DND-41 (cell line): Measurements from ENCODE around the gene MAP1A.
"Not testable (repeated sequence)": the region's sequence is repeated elsewhere in the genome, so short reads cannot be mapped to it uniquely, and the experiment has no call there.

Experiments
- ATAC-seq: fragments of 200-7000 bp; cut with Tn5 transposase; 3 replicates; pipeline ENCODE4 v1.9.1; 2021; ENCODE audit warnings: low read depth; ENCODE audit not compliant: insufficient read depth
- DNase-seq: peaks from one replicate; pipeline ENCODE4 v3.0.0-alpha.2; 2020
- H2AFZ ChIP-seq: 2 replicates; pipeline ENCODE4 v1.6.0; 2012; ENCODE audit warnings: low read depth, low read length
- H3K27ac ChIP-seq: 2 replicates; pipeline ENCODE4 v1.5.1; 2012; ENCODE audit warnings: low read length, inconsistent platforms
- H3K27me3 ChIP-seq: fragments of 200-600 bp; sonication (generic); 2 replicates; pipeline ENCODE4 v1.6.0; 2012; ENCODE audit warnings: low read length, mild to moderate bottlenecking, inconsistent platforms; ENCODE audit not compliant: insufficient read depth, poor library complexity
- H3K36me3 ChIP-seq: 2 replicates; pipeline ENCODE4 v1.5.1; 2012; ENCODE audit warnings: low read length, inconsistent platforms; ENCODE audit not compliant: insufficient read depth
- H3K4me1 ChIP-seq: 2 replicates; pipeline ENCODE4 v1.5.1; 2012; ENCODE audit warnings: mild to moderate bottlenecking, low read length; ENCODE audit not compliant: insufficient read depth
- H3K4me2 ChIP-seq: 2 replicates; pipeline ENCODE4 v1.6.0; 2012; ENCODE audit warnings: mild to moderate bottlenecking, moderate library complexity, low read length, inconsistent platforms; ENCODE audit not compliant: insufficient read depth
- H3K4me3 ChIP-seq, 2 experiments: fragments of 200-600 bp in 1 of 2; shearing (Covaris generic) in 1 of 2; 2 replicates each; pipeline ENCODE4 v1.5.1; 2012 to 2016; ENCODE audit warnings: inconsistent platforms in 2 of 2, low read length in 2 of 2, mild to moderate bottlenecking in 2 of 2, low read depth in 1 of 2, moderate library complexity in 1 of 2
- H3K79me2 ChIP-seq: 2 replicates; pipeline ENCODE4 v1.6.0; 2012; ENCODE audit warnings: low read length, inconsistent platforms; ENCODE audit not compliant: insufficient read depth
- H3K9ac ChIP-seq: 2 replicates; pipeline ENCODE4 v1.6.0; 2012; ENCODE audit warnings: low read depth, mild to moderate bottlenecking, inconsistent platforms, low read length, moderate library complexity
- H3K9me3 ChIP-seq: 2 replicates; pipeline ENCODE4 v1.5.1; 2012; ENCODE audit warnings: low read length, moderate library complexity, mild to moderate bottlenecking, inconsistent platforms; ENCODE audit not compliant: insufficient read depth, severe bottlenecking
- H4K20me1 ChIP-seq: 2 replicates; pipeline ENCODE4 v1.6.0; 2012; ENCODE audit warnings: low read length; ENCODE audit not compliant: insufficient read depth

The MAP1A gene

DNA sequence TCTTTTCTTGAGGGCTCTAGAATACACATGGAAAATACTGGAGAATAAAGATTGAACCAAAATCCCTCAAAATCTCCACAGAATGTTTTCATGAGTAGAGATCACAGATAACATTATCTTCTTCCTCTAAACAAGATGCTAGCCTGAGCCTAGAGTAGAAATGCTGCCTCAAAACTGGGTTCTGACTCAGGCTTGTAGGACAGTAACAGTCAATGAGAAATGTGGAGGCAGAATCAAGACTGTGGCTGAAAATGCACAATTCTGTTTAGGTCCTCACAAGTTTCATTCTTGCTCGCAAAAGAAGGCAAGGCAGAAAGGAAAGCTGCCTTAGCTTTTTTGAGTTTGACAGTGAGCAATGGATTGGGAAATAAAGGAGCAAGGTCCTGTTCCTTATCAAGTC is 57.2 kb downstream of the MAP1A start:
- DNase-seq, H3K9me3 ChIP-seq, H2AFZ ChIP-seq, H3K79me2 ChIP-seq, H3K9ac ChIP-seq, H3K4me1 ChIP-seq, H4K20me1 ChIP-seq, ATAC-seq, H3K27me3 ChIP-seq, H3K4me3 ChIP-seq, H3K36me3 ChIP-seq, H3K4me2 ChIP-seq, H3K27ac ChIP-seq: not testable (repeated sequence)
